ENCODE measurements around the gene BUB1B. TPM values are rescaled to one million over a fixed set of nuclear protein-coding genes. Genes with fewer than 3 reads are reported as not detected.
"Not testable (repeated sequence)": the region's sequence is repeated elsewhere in the genome, so short reads cannot be mapped to it uniquely, and the experiment has no call there.

The BUB1B gene
- total RNA-seq, 2 experiments from 2014 or later: 91.9 to 94.9 TPM

DNA sequence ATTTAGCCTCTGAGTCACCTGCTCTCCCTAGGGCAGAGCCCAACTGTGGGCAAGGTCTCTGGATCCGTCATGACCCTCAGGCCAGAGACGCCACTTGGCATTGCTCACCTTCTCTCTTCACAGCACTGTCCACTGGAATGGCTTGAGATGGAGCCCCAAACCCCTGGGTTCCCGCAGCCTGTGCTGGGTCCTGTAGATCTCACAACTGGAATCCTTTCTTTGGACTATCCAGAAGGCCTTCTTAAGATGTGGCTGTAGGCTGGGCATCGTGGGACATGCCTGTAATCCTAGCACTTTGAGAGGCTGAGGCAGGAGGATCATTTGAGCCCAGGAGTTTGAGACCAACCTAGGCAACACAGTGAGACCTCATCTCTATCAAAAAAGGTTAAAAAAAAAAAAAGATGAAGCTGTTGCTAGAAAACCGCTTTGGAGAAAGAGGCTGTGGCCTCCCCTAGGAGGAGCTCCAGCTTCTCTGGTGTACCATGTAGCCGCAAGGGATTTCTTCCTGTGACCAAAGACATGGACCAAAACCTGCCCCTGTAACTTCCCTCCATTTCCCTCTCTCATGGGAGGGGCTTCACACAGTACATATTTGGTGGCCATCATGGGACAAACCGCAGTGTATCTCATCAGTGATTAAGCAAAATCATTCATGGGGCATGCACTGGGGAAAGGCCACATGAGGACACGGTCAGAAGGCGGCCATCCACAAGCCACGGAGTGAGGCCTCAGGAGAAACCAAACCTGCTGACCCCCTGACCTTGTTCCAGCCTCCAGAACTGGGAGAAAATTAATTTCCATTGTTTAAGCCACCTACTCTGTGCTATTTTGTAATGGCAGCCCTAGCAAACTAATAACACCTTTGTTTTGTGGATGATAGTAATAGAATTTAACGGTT is 23.3 kb upstream of the BUB1B start:
- CTCF ChIA-PET: no interaction called here
- DNase-seq (no peak), ATAC-seq (no peak)
- POLR2A ChIA-PET: no interaction called here
- Mint-ChIP-seq H3K4me3 (no peak overlapping the region), H3K36me3 (ENCODE audit: low read depth) (no peaks in the 10 kb centered on the region), H3K27me3 (ENCODE audit: low read depth) (peaks cover 2% of the 10 kb centered on the region), H3K27ac (no peak overlapping the region), H3K4me1 (ENCODE audit: low read depth) (no peaks in the 10 kb centered on the region), H3K9me3 (ENCODE audit: insufficient read depth) (no peaks in the 10 kb centered on the region)

DNA sequence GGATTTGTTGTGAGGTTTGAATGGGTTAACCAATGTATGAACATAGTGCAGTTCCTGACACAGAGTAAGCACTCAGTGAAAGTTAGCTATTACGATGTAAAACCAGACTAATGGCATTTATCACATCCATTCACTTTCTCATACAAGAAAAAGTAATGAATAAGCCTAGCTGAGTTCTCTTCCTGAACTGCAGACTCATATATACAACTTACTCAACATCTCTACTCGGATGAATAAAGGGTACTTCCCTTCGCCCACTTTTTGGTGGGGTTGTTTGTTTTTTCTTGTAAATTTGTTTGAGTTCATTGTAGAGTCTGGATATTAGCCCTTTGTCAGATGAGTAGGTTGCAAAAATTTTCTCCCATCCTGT is 22.7 kb upstream of the BUB1B start:
- CTCF ChIA-PET; H3K4me1 Mint-ChIP-seq (ENCODE audit: low read depth); DNase-seq; H3K27ac Mint-ChIP-seq; H3K27me3 Mint-ChIP-seq (ENCODE audit: low read depth); H3K4me3 Mint-ChIP-seq; H3K36me3 Mint-ChIP-seq (ENCODE audit: low read depth); ATAC-seq; H3K9me3 Mint-ChIP-seq (ENCODE audit: insufficient read depth); POLR2A ChIA-PET: not testable (repeated sequence)

DNA sequence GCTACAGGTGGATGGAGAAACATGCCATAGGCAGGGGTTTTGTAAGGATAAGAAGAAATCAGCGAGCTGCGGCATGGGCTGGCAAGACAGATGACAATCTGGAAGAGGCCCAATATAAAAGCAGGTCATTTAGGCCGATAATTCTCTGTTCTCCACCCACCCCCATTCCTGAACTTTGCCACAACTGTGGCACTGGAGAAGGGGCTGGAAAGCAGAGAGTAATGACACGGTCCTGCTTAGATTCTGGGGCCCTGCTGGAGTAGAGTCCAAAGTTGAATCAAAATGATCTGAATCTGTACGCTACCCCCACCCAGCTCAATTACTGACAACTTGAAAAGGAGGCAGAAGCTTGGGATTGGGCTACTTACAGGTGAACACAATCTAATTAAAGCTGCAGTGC is 18.4 kb upstream of the BUB1B start:
- no peaks in the 10 kb centered on the region for H3K9me3 Mint-ChIP-seq (ENCODE audit: insufficient read depth)
- ATAC-seq (no peak), DNase-seq (no peak)
- peaks cover 2% of the 10 kb centered on the region for H3K27me3 Mint-ChIP-seq (ENCODE audit: low read depth)
- POLR2A ChIA-PET: interaction anchor here (0.6 kb wide), 2 partner anchors 103 to 207 kb away, joined by 3 read pairs; no protein-coding TSS in a partner anchor
- no peaks in the 10 kb centered on the region for H3K36me3 Mint-ChIP-seq (ENCODE audit: low read depth)
- H3K4me3 Mint-ChIP-seq: no peak overlapping the region
- no peaks in the 10 kb centered on the region for H3K4me1 Mint-ChIP-seq (ENCODE audit: low read depth)
- CTCF ChIA-PET: interaction anchor here (0.7 to 2.9 kb wide), 4 partner anchors 11 to 132 kb away, joined by 3 to 8 read pairs (median 5); no protein-coding TSS in a partner anchor
- H3K27ac Mint-ChIP-seq: no peak overlapping the region

DNA sequence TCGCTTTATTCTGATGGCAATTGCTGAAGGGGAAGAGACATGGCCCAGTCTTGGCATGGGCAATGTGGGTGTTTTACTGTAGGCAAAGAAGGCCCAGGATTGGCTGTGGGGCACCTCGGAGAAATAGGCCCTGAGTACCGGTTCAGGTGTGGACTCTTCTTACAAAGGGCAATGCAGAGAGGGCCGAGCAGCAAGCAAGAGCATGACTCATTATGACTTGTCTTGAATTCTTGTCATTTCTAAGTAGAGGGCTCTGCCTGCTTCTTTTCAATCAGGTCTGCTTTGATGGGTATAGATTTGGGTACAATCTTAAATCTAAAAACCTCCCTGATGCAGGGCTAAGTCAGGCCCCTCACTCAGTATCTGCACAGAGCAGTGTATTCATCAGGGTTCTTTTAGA is 14.8 kb upstream of the BUB1B start:
- no peak for ATAC-seq
- ChIA-PET POLR2A (no interaction called here), CTCF (no interaction called here)
- Mint-ChIP-seq H3K36me3 (ENCODE audit: low read depth) (no peaks in the 10 kb centered on the region), H3K4me3 (no peak overlapping the region), H3K4me1 (ENCODE audit: low read depth) (no peaks in the 10 kb centered on the region), H3K27ac (no peak overlapping the region), H3K9me3 (ENCODE audit: insufficient read depth) (no peaks in the 10 kb centered on the region), H3K27me3 (ENCODE audit: low read depth) (peaks cover 13% of the 10 kb centered on the region)
- DNase-seq: no peak

DNA sequence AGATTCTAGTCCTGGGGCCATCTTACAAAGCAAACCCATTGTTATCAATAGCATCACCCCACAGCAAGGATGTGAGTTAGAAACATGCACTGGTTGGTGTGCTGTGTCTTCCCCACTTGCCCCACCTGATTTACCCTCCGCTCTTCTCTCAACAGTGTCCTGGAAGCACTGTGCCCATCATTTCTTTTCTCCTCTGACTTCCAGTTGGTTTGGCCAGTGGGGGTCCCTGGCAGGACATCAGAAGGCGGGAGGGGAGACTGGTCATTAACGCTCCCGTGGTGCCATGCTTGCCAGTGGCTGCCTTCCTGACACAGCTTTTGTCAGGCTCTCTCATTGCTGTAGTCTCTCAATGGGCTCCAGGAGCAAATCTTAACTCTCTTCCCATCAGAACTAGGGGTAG is 11.5 kb upstream of the BUB1B start:
- DNase-seq (no peak), ATAC-seq (no peak)
- H3K36me3 Mint-ChIP-seq (ENCODE audit: low read depth): no peaks in the 10 kb centered on the region
- H3K27me3 Mint-ChIP-seq (ENCODE audit: low read depth): peaks cover 18% of the 10 kb centered on the region
- no peaks in the 10 kb centered on the region for H3K4me1 Mint-ChIP-seq (ENCODE audit: low read depth)
- no peak overlapping the region for H3K27ac Mint-ChIP-seq
- H3K4me3 Mint-ChIP-seq: no peak overlapping the region
- CTCF ChIA-PET: interaction anchor here (1.1 to 1.2 kb wide), 2 partner anchors 11 to 45 kb away, joined by 4 to 5 read pairs; no protein-coding TSS in a partner anchor
- no peaks in the 10 kb centered on the region for H3K9me3 Mint-ChIP-seq (ENCODE audit: insufficient read depth)
- POLR2A ChIA-PET: no interaction called here

DNA sequence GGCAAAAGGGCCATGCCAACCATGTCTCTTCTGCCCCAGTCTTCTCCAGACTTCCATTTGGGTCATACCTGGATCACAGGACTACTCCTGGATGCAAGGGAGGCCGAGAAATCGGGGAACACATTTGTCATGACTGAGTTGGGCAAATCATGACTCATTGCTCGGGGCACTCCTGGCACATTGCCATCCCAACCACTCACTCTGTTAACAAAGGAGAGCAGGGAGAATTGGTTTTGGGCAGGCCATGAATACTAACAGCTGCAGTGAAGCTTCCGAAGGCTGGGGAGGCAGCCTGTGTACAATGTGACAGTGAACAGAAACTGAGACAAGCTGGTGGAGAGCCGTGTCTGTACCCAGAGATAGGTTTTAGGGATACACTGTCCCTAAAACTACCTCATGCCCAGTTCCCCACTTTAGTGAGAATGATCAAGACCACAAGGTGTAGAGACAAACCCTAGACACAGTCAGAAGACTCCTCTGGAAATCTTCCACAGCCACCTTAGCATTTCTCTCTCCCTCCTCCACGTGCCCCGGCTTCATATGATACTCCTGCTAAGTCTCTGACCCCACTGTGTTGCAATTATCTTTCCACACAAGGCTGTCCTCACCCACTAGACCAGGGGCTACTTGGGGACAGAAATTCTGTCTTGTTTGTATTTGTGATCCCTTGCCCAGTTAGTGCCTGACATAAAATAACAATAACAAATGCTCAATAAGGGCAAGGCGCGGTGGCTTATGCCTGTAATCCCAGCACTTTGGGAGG is 10.5 kb upstream of the BUB1B start:
- DNase-seq: no peak
- CTCF ChIA-PET: interaction anchor here (1.1 to 1.2 kb wide), 2 partner anchors 10 to 46 kb away, joined by 4 to 5 read pairs; no protein-coding TSS in a partner anchor
- H3K4me1 Mint-ChIP-seq (ENCODE audit: low read depth): no peaks in the 10 kb centered on the region

DNA sequence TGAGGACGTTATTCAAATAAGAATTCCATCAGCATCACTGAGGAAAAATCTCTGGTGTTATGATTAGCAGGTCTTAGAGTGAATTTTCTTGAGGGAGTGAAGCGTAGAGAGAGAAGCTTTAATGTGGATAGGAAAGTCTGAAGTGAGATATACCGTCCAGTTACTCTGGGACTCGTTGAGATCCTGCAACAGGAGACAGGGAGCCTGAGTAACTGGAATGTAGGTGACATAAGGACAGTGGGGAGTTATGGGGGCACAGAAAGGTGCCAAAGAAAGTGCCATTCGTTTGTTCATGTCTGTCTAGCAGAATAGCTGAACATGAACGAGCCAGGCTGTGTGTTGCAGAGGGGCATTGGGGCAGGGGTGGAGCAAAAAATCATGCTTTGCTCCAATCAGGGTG is 9.4 kb upstream of the BUB1B start:
- POLR2A ChIA-PET: no interaction called here
- no peak overlapping the region for H3K27ac Mint-ChIP-seq
- CTCF ChIA-PET: interaction anchor here (1.0 kb wide), 1 partner anchor 47 kb away, joined by 3 read pairs; no protein-coding TSS in a partner anchor
- no peak overlapping the region for H3K4me3 Mint-ChIP-seq
- no peaks in the 10 kb centered on the region for H3K36me3 Mint-ChIP-seq (ENCODE audit: low read depth)
- DNase-seq: no peak
- no peak for ATAC-seq
- no peaks in the 10 kb centered on the region for H3K4me1 Mint-ChIP-seq (ENCODE audit: low read depth)
- peaks cover 18% of the 10 kb centered on the region for H3K27me3 Mint-ChIP-seq (ENCODE audit: low read depth)
- H3K9me3 Mint-ChIP-seq (ENCODE audit: insufficient read depth): no peaks in the 10 kb centered on the region

More for the DNA sequence above, 10.5 kb upstream of the BUB1B start:
- no peak for ATAC-seq
- H3K27me3 Mint-ChIP-seq (ENCODE audit: low read depth): peaks cover 18% of the 10 kb centered on the region
- H3K9me3 Mint-ChIP-seq (ENCODE audit: insufficient read depth): no peaks in the 10 kb centered on the region
- no peak overlapping the region for H3K27ac Mint-ChIP-seq
- POLR2A ChIA-PET: no interaction called here
- no peak overlapping the region for H3K4me3 Mint-ChIP-seq
- no peaks in the 10 kb centered on the region for H3K36me3 Mint-ChIP-seq (ENCODE audit: low read depth)

DNA sequence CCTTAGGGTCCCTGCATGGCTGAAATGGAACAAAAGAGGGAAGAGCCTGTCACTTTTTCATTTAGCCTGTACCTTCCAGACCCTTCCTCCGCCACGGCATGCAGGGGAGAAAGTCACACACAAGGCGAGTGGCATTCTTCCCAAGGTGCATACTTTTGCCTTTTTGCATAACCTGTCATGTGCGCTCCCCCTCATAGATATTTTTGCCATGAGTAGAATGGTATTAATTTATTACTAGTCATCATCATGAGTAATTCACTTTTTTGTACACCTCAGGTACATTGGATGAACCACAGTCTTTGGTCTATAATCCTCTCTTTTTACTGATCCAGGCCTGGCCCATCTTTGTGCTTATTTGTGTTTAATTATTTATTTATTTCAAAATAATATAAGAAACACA is 8.9 kb upstream of the BUB1B start:
- ChIA-PET POLR2A (no interaction called here), CTCF (interaction anchor here (1.0 to 2.0 kb wide), 2 partner anchors 48 to 107 kb away, joined by 3 to 4 read pairs; no protein-coding TSS in a partner anchor)
- H3K9me3 Mint-ChIP-seq (ENCODE audit: insufficient read depth): no peaks in the 10 kb centered on the region
- no peaks in the 10 kb centered on the region for H3K36me3 Mint-ChIP-seq (ENCODE audit: low read depth)
- no peaks in the 10 kb centered on the region for H3K4me1 Mint-ChIP-seq (ENCODE audit: low read depth)
- H3K4me3 Mint-ChIP-seq: no peak overlapping the region
- no peak overlapping the region for H3K27ac Mint-ChIP-seq
- DNase-seq (no peak), ATAC-seq (no peak)
- H3K27me3 Mint-ChIP-seq (ENCODE audit: low read depth): peaks cover 18% of the 10 kb centered on the region

DNA sequence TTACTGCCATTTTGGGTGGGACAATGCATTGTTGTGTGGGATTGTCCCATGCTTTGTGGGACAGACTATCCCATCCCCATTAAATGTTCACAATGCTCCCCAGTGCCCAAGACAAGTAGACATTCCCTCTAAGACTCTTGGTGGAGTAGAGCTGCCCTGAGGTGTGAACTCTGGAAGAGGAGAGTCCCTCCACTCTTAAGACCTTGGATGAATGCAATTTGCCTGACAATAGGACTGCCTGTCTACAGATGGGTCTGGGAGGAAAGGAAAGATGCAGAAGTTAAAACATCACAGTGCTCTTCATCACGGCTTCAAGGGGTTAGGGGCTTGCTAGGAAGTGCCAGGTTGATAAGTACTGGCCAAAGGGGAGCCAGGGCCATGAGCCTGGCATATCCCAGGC is 6.0 kb upstream of the BUB1B start:
- H3K36me3 Mint-ChIP-seq (ENCODE audit: low read depth); H3K9me3 Mint-ChIP-seq (ENCODE audit: insufficient read depth); H3K4me1 Mint-ChIP-seq (ENCODE audit: low read depth); ATAC-seq; POLR2A ChIA-PET; DNase-seq; H3K27ac Mint-ChIP-seq; H3K4me3 Mint-ChIP-seq: not testable (repeated sequence)
- peaks cover 14% of the 10 kb centered on the region for H3K27me3 Mint-ChIP-seq (ENCODE audit: low read depth)
- CTCF ChIA-PET: interaction anchor here (10.4 kb wide), 1 partner anchor 108 kb away, joined by 85 read pairs; no protein-coding TSS in a partner anchor

DNA sequence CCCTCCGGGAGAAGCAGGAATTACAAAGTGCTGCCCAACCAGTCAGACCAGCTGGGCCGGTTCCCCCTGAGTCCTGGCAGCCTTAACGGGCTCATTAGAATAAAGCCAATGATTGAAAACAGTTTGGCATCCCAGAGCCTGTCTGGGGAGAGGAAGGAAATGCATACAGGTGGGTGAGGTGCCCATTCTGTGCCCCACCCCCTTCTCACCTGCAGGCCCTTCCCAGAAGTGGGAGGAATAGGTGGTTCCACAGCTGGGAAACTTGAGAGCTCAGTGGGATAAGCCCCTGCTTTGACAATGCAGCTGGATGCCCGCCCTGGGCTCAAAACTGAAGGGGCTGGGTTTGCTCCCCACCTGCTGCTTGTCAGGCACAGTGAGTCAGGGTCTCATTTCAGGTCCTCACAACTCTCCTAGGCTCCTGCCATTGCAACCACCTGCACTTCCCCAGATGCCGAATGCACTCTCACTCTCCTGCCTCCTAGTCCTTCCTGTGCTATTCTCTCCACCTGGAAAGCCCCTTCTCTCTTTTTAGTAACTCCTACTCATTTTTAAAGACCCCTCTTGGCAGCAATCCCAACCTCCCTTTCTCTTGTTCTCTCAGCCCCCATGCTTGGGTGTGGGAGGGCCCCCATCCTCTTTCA is 5.5 kb upstream of the BUB1B start:
- Mint-ChIP-seq H3K27ac (no peak overlapping the region), H3K4me3 (no peak overlapping the region), H3K4me1 (ENCODE audit: low read depth) (no peaks in the 10 kb centered on the region), H3K9me3 (ENCODE audit: insufficient read depth) (no peaks in the 10 kb centered on the region), H3K36me3 (ENCODE audit: low read depth) (no peaks in the 10 kb centered on the region), H3K27me3 (ENCODE audit: low read depth) (peaks cover 8% of the 10 kb centered on the region)
- POLR2A ChIA-PET: no interaction called here
- ATAC-seq (no peak), DNase-seq (no peak)
- CTCF ChIA-PET: interaction anchor here (1.6 to 10.4 kb wide), 2 partner anchors 12 to 108 kb away, joined by 4 to 85 read pairs; no protein-coding TSS in a partner anchor

DNA sequence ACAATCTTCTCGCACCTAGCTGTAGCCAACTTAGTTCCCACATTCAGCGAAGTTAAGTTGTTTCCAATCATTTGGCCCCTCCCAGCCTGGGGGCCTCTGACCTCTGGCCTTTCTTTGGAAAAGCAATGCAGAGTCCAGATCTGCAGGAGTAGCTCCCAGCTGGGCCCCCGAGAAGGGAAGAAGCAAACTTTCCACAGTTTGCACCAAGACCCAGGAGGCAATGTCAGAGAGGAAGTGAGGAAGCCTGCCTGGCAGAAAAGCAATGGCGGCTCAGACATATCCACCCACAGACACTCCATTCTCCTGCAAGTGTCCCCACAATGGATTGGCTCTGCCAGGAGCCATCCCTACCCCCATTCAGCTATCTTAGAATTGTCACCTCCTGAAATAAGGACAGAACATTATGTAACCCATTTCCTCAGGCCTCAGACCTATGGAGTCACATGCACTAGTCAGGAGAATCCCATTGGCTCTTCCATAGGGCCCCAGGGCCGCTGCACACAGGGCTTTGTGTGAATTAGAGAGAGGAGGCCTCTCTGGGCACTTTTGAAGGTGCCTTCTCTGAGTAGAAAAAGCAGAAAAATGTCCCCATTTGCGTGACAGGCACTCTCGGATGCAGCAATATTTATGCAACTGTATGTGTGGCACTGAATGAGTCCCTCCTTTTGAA is 3.0 kb upstream of the BUB1B start:
- CTCF ChIA-PET: interaction anchor here (10.4 kb wide), 1 partner anchor 111 kb away, joined by 85 read pairs; no protein-coding TSS in a partner anchor
- Mint-ChIP-seq H3K36me3 (ENCODE audit: low read depth) (no peaks in the 10 kb centered on the region), H3K4me3 (no peak overlapping the region), H3K27me3 (ENCODE audit: low read depth) (no peaks in the 10 kb centered on the region), H3K4me1 (ENCODE audit: low read depth) (no peaks in the 10 kb centered on the region), H3K27ac (no peak overlapping the region), H3K9me3 (ENCODE audit: insufficient read depth) (no peaks in the 10 kb centered on the region)
- ATAC-seq (no peak), DNase-seq (no peak)
- POLR2A ChIA-PET: no interaction called here
